Neural cell (in vitro differentiated cells): Measurements from ENCODE around the gene CBFA2T3.

Experiments used
- CTCF ChIP-seq: fragments of 450-650 bp; IDR thresholded peaks from 2 replicates; pipeline ENCODE4 v1.5.1; 2014; ENCODE audit warnings: antibody characterized with exemption, mild to moderate bottlenecking, moderate library complexity; ENCODE audit not compliant: poor library complexity, severe bottlenecking
- POLR2AphosphoS5 ChIP-seq: IDR thresholded peaks from 2 replicates; pipeline ENCODE4 v1.6.1; 2012
- RAD21 ChIP-seq: fragments of 450-650 bp; conservative IDR thresholded peaks from 2 replicates; pipeline ENCODE4 v1.6.1; 2014; ENCODE audit warnings: antibody characterized with exemption, mild to moderate bottlenecking, moderate library complexity
- REST ChIP-seq: IDR thresholded peaks from 2 replicates; pipeline ENCODE4 v1.6.1; 2012; ENCODE audit warnings: borderline replicate concordance
- SMC3 ChIP-seq: fragments of 450-650 bp; conservative IDR thresholded peaks from 2 replicates; pipeline ENCODE4 v1.6.1; 2014; ENCODE audit warnings: antibody characterized with exemption, mild to moderate bottlenecking, moderate library complexity; ENCODE audit not compliant: poor library complexity

GRCh38 chr16:88891083-88891482 is 85.9 kb downstream of the CBFA2T3 start:
- TF ChIP-seq POLR2AphosphoS5 (no peak), CTCF (no peak), REST (no peak), SMC3 (no peak), RAD21 (no peak)
